Mesenteric fat pad (tissue), 1 donor: Measurements from ENCODE around the gene CCDC102A. TPM values are rescaled to one million over a fixed set of nuclear protein-coding genes. Genes with fewer than 3 reads are reported as not detected.

Source experiments
- DNase-seq: peaks from one replicate; pipeline ENCODE4 v3.0.0-alpha.2; 2020; ENCODE audit warnings: low spot score
- total RNA-seq: library from RNA; stranded (reverse); fragmentation: NEBNext Ultra II Directional; extraction: Animal tissue kit (Norgen Biotek cat#: 25700); gene quantifications from one replicate; pipeline ENCODE4 v1.2.1, GENCODE V29; 2021
- donor health status: DM: yes; HTN: yes; CAD: no.

The CCDC102A gene
- total RNA-seq, 1 donor from 2014 or later: 5.0 TPM

- no peak for DNase-seq
Measured at GRCh38 chr16:57525761-57526160, 10.6 kb downstream of the CCDC102A start.

- no peak for DNase-seq
Measured at GRCh38 chr16:57522960-57523359, 13.4 kb downstream of the CCDC102A start.

- no peak for DNase-seq
Measured at GRCh38 chr16:57519796-57520360, 16.5 kb downstream of the CCDC102A start.

GRCh38 chr16:57518922-57519321 lies 17.4 kb downstream of the CCDC102A start:
- no peak for DNase-seq

GRCh38 chr16:57518520-57518919 lies 17.9 kb downstream of the CCDC102A start:
- DNase-seq: no peak

- no peak for DNase-seq
Measured at GRCh38 chr16:57517397-57518367, 18.7 kb downstream of the CCDC102A start.

- DNase-seq: no peak
Measured at GRCh38 chr16:57516773-57517172, 19.6 kb downstream of the CCDC102A start.

GRCh38 chr16:57516176-57516725 lies 20.1 kb downstream of the CCDC102A start:
- DNase-seq: no peak

GRCh38 chr16:57514791-57515600 lies 21.4 kb downstream of the CCDC102A start:
- no peak for DNase-seq

GRCh38 chr16:57514371-57514770 lies 22.0 kb downstream of the CCDC102A start:
- DNase-seq: no peak

- DNase-seq: no peak
Measured at GRCh38 chr16:57513371-57514102, 22.8 kb downstream of the CCDC102A start.

- no peak for DNase-seq
Measured at GRCh38 chr16:57512296-57513001, 23.9 kb downstream of the CCDC102A start.

- no peak for DNase-seq
Measured at GRCh38 chr16:57510016-57510871, 26.1 kb downstream of the CCDC102A start.

- no peak for DNase-seq
Measured at GRCh38 chr16:57509231-57509923, 27.0 kb downstream of the CCDC102A start.

- no peak for DNase-seq
Measured at GRCh38 chr16:57508035-57508425, 28.3 kb downstream of the CCDC102A start.

GRCh38 chr16:57507136-57508034 lies 29.0 kb downstream of the CCDC102A start:
- DNase-seq: no peak

- no peak for DNase-seq
Measured at GRCh38 chr16:57505169-57505568, 31.2 kb downstream of the CCDC102A start.
